Testis (tissue), 3 donors: ENCODE measurements around the gene METTL23. TPM values are rescaled to one million over a fixed set of nuclear protein-coding genes. Genes with fewer than 3 reads are reported as not detected.

Experiments used
- DNase-seq: peaks from one replicate; pipeline ENCODE4 v3.0.0-alpha.2; 2019
- H3K27ac ChIP-seq, 2 donors: fragments of 200-600 bp; sonication (generic); one replicate each; pipeline ENCODE4 v1.5.1; 2019
- H3K27me3 ChIP-seq: fragments of 200-600 bp; sonication (generic); one replicate; pipeline ENCODE4 v1.5.1; 2019
- H3K36me3 ChIP-seq: fragments of 200-600 bp; sonication (generic); one replicate; pipeline ENCODE4 v1.5.1; 2017; ENCODE audit warnings: low read depth; ENCODE audit errors: missing control alignments
- H3K4me1 ChIP-seq: fragments of 200-600 bp; sonication (generic); one replicate; pipeline ENCODE4 v1.5.1; 2019
- H3K4me3 ChIP-seq, 2 donors: fragments of 200-600 bp; sonication (generic); one replicate each; pipeline ENCODE4 v1.5.1; 2017 to 2019
- H3K9me3 ChIP-seq: fragments of 200-600 bp; sonication (generic); one replicate; pipeline ENCODE4 v1.5.1; 2017
- CTCF ChIP-seq, 3 experiments: fragments of 450-650 bp in 2 of 3; fragments of 200-600 bp in 1 of 3; sonication (generic) in 1 of 3; IDR thresholded peaks; one replicate each; pipeline ENCODE4 v1.5.1; 2016 to 2019; ENCODE audit warnings: antibody characterized with exemption in 3 of 3, mild to moderate bottlenecking in 2 of 3, moderate library complexity in 1 of 3
- POLR2A ChIP-seq: fragments of 450-650 bp; IDR thresholded peaks from one replicate; pipeline ENCODE4 v1.6.1; 2017; ENCODE audit warnings: antibody characterized with exemption, mild to moderate bottlenecking, moderate library complexity
- WGBS, 2 donors: methylation state at CpG; one replicate each; pipeline ENCODE4 v1.1.5; 2018; 5-methylcytosine and 5-hydroxymethylcytosine counted together
- intact Hi-C: fragments of 100-400 bp; cut with DNase I; formaldehyde crosslinking; loops from one replicate; pipeline ENCODE4 v1.15.1; 2023; ENCODE audit warnings: low total_unique reads
- polyA plus RNA-seq: library from polyadenylated mRNA; stranded (reverse); fragments of 350-450 nt; fragmentation: Illumina TruSeq; extraction: RNeasy Lipid Tissue Mini Kit (QIAGEN cat#74804); gene quantifications from one replicate; pipeline ENCODE4 v1.2.3, GENCODE V29; 2014; ENCODE audit warnings: low read depth, low replicate concordance; ENCODE audit not compliant: insufficient read depth
- total RNA-seq, 2 donors: library from RNA; depleted of rRNA; stranded (reverse); fragments of >200 nt; gene quantifications; one replicate each; pipeline ENCODE4 v1.2.3, GENCODE V29; 2016

Gene METTL23
- total and polyA plus RNA-seq, 3 donors from 2014 or later: 37.5 to 122 (median 45.3) TPM

- H3K27ac ChIP-seq: no peak overlapping the region
- no peaks in the 10 kb centered on the region for H3K9me3 ChIP-seq
- H3K27me3 ChIP-seq: no peaks in the 10 kb centered on the region
- no peak overlapping the region for H3K4me3 ChIP-seq
- no peak for DNase-seq
- no peaks in the 10 kb centered on the region for H3K4me1 ChIP-seq
- intact Hi-C loops: no loop called here
- no peaks in the 10 kb centered on the region for H3K36me3 ChIP-seq
- TF ChIP-seq CTCF (IDR thresholded peaks at IDR 0.05) (no peak), POLR2A (no peak)
- WGBS, 2 donors: 95 to 100% methylated on average over 1 of the region's 1 CpG
Observed at GRCh38 chr17:76748657-76749056, 22.0 kb downstream of the METTL23 start.

DNA sequence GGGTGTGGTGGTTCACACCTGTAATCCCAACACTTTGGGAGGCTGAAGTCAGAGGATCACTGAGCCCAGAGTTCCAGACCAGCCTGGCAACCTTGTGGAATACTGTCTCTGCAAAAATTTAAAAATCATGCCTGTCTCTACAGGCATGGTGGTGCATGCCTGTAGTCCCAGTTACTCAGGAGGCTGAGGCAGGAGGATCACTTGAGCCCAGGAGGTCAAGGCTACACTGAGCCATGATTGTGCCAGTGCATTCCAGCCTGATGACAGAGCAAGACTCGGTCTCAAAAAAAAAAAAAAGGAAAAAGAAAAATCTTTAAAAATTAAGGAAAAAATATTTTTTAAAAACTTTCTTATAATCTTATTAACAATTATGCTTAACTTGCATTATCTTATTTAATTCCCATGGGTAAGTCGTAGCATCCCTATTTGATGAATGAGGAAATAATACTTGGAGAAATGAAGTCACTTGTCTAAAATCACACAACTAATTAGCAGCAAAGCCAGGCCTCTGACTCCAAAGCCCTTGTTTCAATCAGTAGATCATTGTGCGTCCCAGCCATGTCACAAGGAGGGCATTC lies 24.9 kb downstream of the METTL23 start:
- no peak overlapping the region for H3K27ac ChIP-seq
- intact Hi-C loops: no loop called here
- TF ChIP-seq POLR2A (no peak), CTCF (IDR thresholded peaks at IDR 0.05) (no peak)
- H3K4me3 ChIP-seq: no peak overlapping the region
- H3K9me3 ChIP-seq: no peaks in the 10 kb centered on the region
- H3K27me3 ChIP-seq: no peaks in the 10 kb centered on the region
- no peaks in the 10 kb centered on the region for H3K36me3 ChIP-seq
- DNase-seq: no peak
- no peaks in the 10 kb centered on the region for H3K4me1 ChIP-seq
- 82 to 85% methylated on average over 3 of the region's 3 CpGs for WGBS, 2 donors

GRCh38 chr17:76752006-76752405 lies 25.4 kb downstream of the METTL23 start:
- WGBS, 2 donors: 88 to 94% methylated on average over 4 of the region's 4 CpGs
- no peaks in the 10 kb centered on the region for H3K36me3 ChIP-seq
- no peaks in the 10 kb centered on the region for H3K4me1 ChIP-seq
- H3K27ac ChIP-seq: no peak overlapping the region
- intact Hi-C loops: no loop called here
- no peak overlapping the region for H3K4me3 ChIP-seq
- no peak for DNase-seq
- H3K9me3 ChIP-seq: no peaks in the 10 kb centered on the region
- TF ChIP-seq POLR2A (no peak), CTCF (IDR thresholded peaks at IDR 0.05) (no peak)
- no peaks in the 10 kb centered on the region for H3K27me3 ChIP-seq

GRCh38 chr17:76753061-76753961 lies 26.7 kb downstream of the METTL23 start:
- H3K4me1 ChIP-seq: no peaks in the 10 kb centered on the region
- H3K36me3 ChIP-seq: no peaks in the 10 kb centered on the region
- no peaks in the 10 kb centered on the region for H3K27me3 ChIP-seq
- TF ChIP-seq CTCF (IDR thresholded peaks at IDR 0.05) (no peak), POLR2A (no peak)
- H3K9me3 ChIP-seq: no peaks in the 10 kb centered on the region
- no peak for DNase-seq
- no peak overlapping the region for H3K27ac ChIP-seq
- 90 to 91% methylated on average over 12 of the region's 12 CpGs for whole genome bisulfite sequencing, 2 donors
- intact Hi-C loops: no loop called here
- H3K4me3 ChIP-seq: no peak overlapping the region
